ENCODE results near the gene RAI1.

Gene RAI1

GRCh38 chr17:17728550-17729251 lies 47.4 kb downstream of the RAI1 start:
- H3K9ac ChIP-seq: peak overlapping the region in 7 of 11 experiments; percentile 14 to 84 (median 23); a peak in 7 of 22 replicates
- peaks cover 0 to 4% (median 0%) of the 10 kb centered on the region in 11 experiments; a peak in 3 of 22 replicates for H3K27me3 ChIP-seq
- H4K20me1 ChIP-seq: peaks cover 46 to 96% (median 87%) of the 10 kb centered on the region in 11 experiments; a peak in 21 of 22 replicates
- 0 out of 20 replicates have a peak overlapping the region, but pooled peaks of 1 of the 10 experiments have one; percentile 3 for H3K4me3 ChIP-seq
- H3K9me3 ChIP-seq (replicated peaks in 1 of 11): no peaks in the 10 kb centered on the region
- H3K27ac ChIP-seq: peak overlapping the region in 6 of 11 experiments; percentile 14 to 83 (median 35); a peak in 7 of 22 replicates
- H3K36me3 ChIP-seq: peaks cover 0 to 36% (median 16%) of the 10 kb centered on the region in 11 experiments; a peak in 15 of 22 replicates
- peak overlapping the region; percentile 96 to 100 (median 98) for H3K4me2 ChIP-seq
- no peak for TF ChIP-seq Cebpa-rat (IDR thresholded peaks at IDR 0.05)
- peaks cover 52 to 96% (median 88%) of the 10 kb centered on the region in 10 experiments for H3K4me1 ChIP-seq

DNA sequence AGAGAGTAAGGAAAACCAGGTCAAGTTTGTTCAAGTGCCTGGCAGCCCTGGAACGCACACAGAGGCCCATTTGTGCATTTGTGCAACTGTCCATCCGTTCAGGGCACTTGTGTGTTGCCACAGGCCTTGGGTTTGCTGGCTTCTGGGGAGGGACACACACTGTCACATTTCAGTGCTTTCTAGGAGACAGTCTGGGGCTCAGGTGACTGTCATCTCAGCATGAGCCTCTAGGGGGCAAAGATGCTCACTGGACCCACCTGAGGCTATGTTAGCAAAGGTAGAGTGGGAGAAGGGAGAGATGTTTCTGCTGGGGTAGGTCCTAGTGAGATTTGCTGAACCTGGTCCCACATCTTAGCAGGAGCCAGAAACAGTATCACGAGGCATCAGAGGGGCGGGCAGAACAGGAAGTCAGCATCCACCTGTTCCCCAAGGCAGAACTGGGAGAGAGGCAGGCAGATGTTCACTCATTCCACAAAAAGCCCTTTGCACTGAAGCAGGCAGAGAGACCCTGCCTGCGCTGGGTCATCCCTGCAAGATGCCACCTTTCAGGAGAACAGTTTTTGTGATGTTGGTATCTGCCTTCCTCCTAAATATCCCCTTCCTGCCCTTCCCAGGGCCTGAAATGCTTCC lies 48.5 kb downstream of the RAI1 start:
- no peaks in the 10 kb centered on the region for H3K9me3 ChIP-seq (replicated peaks in 1 of 11)
- peak overlapping the region; percentile 96 to 100 (median 98); a peak in 20 of 22 replicates for H3K4me2 ChIP-seq
- peak overlapping the region in 1 of 11 experiments; percentile 34; a peak in 1 of 22 replicates for H3K27ac ChIP-seq
- peaks cover 52 to 98% (median 94%) of the 10 kb centered on the region in 10 experiments for H3K4me1 ChIP-seq
- peaks cover 0 to 36% (median 16%) of the 10 kb centered on the region in 11 experiments; a peak in 15 of 22 replicates for H3K36me3 ChIP-seq
- peaks cover 46 to 97% (median 91%) of the 10 kb centered on the region in 11 experiments; a peak in 21 of 22 replicates for H4K20me1 ChIP-seq
- H3K4me3 ChIP-seq: no peak overlapping the region
- no peaks in the 10 kb centered on the region for H3K27me3 ChIP-seq
- TF ChIP-seq Cebpa-rat (IDR thresholded peaks at IDR 0.05): no peak
- peak overlapping the region in 3 of 11 experiments; percentile 5 to 80 (median 14); a peak in 1 of 22 replicates for H3K9ac ChIP-seq

DNA sequence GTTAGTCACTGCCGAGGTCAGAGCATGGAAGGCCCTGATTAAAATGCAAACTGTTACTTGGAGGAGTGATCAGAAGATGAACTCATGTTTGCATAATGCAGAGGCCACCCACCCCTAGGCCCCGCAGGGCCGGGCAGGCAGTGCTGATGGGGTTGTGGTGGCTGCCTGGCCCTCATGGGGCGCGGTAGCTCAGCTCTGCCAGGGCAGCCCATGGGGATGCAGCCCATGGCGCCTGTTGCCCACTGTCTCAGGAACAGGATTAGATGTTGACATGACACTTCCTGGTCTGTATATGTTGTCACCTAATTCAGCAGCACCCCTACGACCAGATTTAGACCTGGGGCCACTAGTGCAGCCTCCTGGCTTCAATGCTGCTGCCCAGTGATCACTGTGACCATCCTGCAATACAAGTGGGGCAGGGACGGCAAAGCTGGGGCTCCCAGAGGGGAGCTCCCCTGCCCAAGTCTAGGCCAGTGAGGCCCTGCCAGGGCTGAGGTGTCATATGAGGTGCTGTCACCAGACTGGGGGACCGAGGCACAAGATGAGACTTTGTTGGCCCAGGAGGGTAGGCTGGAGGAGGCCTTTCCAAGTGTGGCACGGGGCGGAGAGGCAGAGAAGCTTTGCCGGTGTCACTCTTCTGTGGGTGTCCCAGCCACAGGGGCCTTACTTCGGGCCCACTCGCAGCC lies 49.1 kb downstream of the RAI1 start:
- Histone ChIP-seq H3K27me3 (no peaks in the 10 kb centered on the region), H3K4me3 (no peak overlapping the region), H3K27ac (peak overlapping the region in 2 of 11 experiments; percentile 25 to 34; a peak in 4 of 22 replicates), H3K9ac (peak overlapping the region in 4 of 11 experiments; percentile 19 to 50 (median 22); a peak in 3 of 22 replicates), H3K4me1 (peaks cover 48 to 100% (median 96%) of the 10 kb centered on the region in 10 experiments), H3K36me3 (peaks cover 0 to 36% (median 16%) of the 10 kb centered on the region in 11 experiments; a peak in 15 of 22 replicates), H4K20me1 (peaks cover 46 to 99% (median 97%) of the 10 kb centered on the region in 11 experiments; a peak in 21 of 22 replicates), H3K4me2 (peak overlapping the region in 10 of 11 experiments; percentile 96 to 100 (median 98); a peak in 14 of 22 replicates), H3K9me3 (replicated peaks in 1 of 11) (no peaks in the 10 kb centered on the region)
- TF ChIP-seq Cebpa-rat (IDR thresholded peaks at IDR 0.05): no peak

GRCh38 chr17:17732444-17732843 lies 51.2 kb downstream of the RAI1 start:
- peak overlapping the region in 5 of 11 experiments; percentile 6 to 98 (median 95); a peak in 5 of 22 replicates for H3K4me2 ChIP-seq
- H3K9me3 ChIP-seq (replicated peaks in 1 of 11): no peaks in the 10 kb centered on the region
- H3K27ac ChIP-seq: peak overlapping the region in 1 of 11 experiments; percentile 4; a peak in 1 of 22 replicates
- H3K27me3 ChIP-seq: no peaks in the 10 kb centered on the region
- no peak overlapping the region for H3K4me3 ChIP-seq
- peaks cover 39 to 100% (median 96%) of the 10 kb centered on the region in 10 experiments for H3K4me1 ChIP-seq
- peak overlapping the region in 2 of 11 experiments; percentile 6 to 12; a peak in 3 of 22 replicates for H3K9ac ChIP-seq
- no peak for TF ChIP-seq Cebpa-rat (IDR thresholded peaks at IDR 0.05)
- H3K36me3 ChIP-seq: peaks cover 0 to 36% (median 16%) of the 10 kb centered on the region in 11 experiments; a peak in 15 of 22 replicates
- H4K20me1 ChIP-seq: peaks cover 61 to 100% (median 99%) of the 10 kb centered on the region in 11 experiments; a peak in 21 of 22 replicates

DNA sequence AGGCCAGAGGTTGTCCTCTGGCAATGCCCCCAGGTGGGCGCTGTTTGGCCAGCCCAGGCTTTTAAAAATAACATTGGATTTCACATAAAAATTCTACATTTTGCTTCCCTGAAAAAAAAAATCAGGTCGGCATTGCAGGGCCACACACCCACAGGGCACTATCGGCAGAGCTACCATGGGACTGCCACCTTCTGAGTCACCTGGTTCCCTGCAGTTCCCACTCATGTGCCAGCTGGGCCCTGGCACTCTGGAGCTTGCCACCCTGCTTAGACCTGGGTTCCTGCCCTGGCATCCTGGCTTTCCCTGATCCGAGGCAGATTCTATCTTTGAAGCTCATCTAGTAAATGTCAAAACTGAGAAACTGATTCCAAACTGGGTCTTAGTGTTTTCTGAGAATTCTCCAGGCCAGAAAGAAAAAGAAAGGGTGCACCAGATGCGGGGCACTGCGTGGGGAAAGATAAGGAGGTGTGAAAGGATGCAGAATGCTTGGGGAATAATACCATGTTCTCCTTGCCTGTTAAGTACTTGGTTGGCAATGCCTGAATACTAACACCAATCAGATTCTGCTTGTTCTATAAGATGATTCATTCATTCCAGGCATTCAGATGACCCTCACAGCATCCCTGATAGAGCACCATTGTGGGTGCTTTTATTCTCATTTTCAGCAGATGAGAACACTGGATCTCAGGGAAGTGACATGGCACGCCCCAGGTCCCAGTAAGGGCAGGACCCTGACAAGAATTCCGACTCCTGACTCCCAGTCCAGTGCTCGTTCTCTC lies 51.8 kb downstream of the RAI1 start:
- no peak for TF ChIP-seq Cebpa-rat (IDR thresholded peaks at IDR 0.05)
- peaks cover 61 to 100% (median 98%) of the 10 kb centered on the region in 11 experiments; a peak in 21 of 22 replicates for H4K20me1 ChIP-seq

DNA sequence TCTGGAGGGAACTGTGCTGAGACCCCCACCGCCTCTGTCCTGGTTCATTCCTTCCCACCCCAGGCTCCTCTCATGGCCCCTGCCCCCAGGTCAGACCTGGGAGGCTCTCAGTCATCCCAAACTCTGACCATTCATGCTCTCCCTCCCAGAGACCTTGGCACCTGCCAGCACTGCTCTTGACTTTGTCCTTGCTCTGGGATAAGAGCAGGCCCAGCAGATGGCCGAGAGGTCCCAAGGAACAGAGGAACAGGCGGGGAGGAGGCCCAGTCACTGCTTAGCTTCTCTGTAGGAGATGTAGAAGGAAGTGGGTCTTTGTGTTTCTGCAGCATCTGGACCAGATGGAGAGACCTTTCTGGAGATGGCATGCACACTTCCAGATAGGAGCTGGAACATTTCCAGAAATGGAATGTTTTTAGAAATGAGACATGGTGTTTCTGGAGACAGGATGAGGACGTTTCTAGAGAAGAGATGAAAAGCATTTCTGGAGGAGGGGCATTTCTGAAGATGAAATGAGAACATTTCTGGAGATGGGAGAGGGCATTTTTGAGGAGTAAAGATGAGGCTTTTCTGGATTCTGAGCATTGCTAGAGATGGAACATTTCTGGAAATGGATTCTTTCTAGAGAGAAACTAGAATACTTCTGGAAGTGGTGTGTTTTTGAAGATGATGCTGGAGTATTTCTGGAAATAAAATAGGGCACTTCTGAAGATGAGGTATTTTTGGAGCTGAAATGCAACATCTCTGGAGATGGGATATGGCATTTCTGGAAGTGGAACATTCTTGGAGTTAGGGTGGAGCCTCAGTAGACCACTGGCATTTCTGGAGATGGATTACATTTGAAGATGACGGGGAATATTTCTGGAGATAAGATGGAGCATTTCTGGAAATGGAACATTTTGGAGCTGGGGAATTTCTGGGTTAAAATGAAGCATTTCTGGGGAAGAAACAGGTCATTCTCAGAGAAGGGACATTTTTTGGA lies 55.2 kb downstream of the RAI1 start:
- Histone ChIP-seq H3K9me3 (replicated peaks in 1 of 11) (no peaks in the 10 kb centered on the region), H3K36me3 (peaks cover 0 to 20% (median 13%) of the 10 kb centered on the region in 11 experiments; a peak in 12 of 22 replicates), H3K27ac (peak overlapping the region in 7 of 11 experiments; percentile 28 to 84 (median 78); a peak in 10 of 22 replicates), H3K4me1 (peaks cover 43 to 100% (median 97%) of the 10 kb centered on the region in 10 experiments), H3K4me2 (peak overlapping the region; percentile 20 to 98 (median 93); a peak in 18 of 22 replicates), H3K4me3 (no peak overlapping the region), H4K20me1 (peaks cover 64 to 99% (median 93%) of the 10 kb centered on the region in 11 experiments; a peak in 21 of 22 replicates), H3K9ac (peak overlapping the region in 8 of 11 experiments; percentile 58 to 78 (median 70); a peak in 11 of 22 replicates), H3K27me3 (no peaks in the 10 kb centered on the region)
- TF ChIP-seq Cebpa-rat (IDR thresholded peaks at IDR 0.05): no peak

More for the DNA sequence above, 51.8 kb downstream of the RAI1 start:
- no peak overlapping the region for H3K4me3 ChIP-seq
- peak overlapping the region in 1 of 11 experiments; percentile 4; a peak in 1 of 22 replicates for H3K27ac ChIP-seq
- peaks cover 0 to 36% (median 16%) of the 10 kb centered on the region in 11 experiments; a peak in 14 of 22 replicates for H3K36me3 ChIP-seq
- H3K9me3 ChIP-seq (replicated peaks in 1 of 11): no peaks in the 10 kb centered on the region
- H3K27me3 ChIP-seq: no peaks in the 10 kb centered on the region
- H3K4me1 ChIP-seq: peaks cover 39 to 100% (median 96%) of the 10 kb centered on the region in 10 experiments
- H3K4me2 ChIP-seq: peak overlapping the region in 7 of 11 experiments; percentile 58 to 98 (median 95); a peak in 12 of 22 replicates
- H3K9ac ChIP-seq: peak overlapping the region in 2 of 11 experiments; percentile 12 to 29; a peak in 3 of 22 replicates
